Stimulated activated CD4-positive, alpha-beta T cell treated with anti-CD3 and anti-CD28 coated beads, Interleukin-1b, Interleukin-23, amount 100 ng/mL, for 24 hours (primary cell): ENCODE measurements around the gene HAUS8.
"Not testable (repeated sequence)": the region's sequence is repeated elsewhere in the genome, so short reads cannot be mapped to it uniquely, and the experiment has no call there.

ENCODE experiments used
- DNase-seq, 4 experiments: peaks; one replicate each; pipeline ENCODE4 v3.0.0-alpha.2; 2020; ENCODE audit warnings: low read depth in 4 of 4, low spot score in 1 of 4

The HAUS8 gene, protein sequence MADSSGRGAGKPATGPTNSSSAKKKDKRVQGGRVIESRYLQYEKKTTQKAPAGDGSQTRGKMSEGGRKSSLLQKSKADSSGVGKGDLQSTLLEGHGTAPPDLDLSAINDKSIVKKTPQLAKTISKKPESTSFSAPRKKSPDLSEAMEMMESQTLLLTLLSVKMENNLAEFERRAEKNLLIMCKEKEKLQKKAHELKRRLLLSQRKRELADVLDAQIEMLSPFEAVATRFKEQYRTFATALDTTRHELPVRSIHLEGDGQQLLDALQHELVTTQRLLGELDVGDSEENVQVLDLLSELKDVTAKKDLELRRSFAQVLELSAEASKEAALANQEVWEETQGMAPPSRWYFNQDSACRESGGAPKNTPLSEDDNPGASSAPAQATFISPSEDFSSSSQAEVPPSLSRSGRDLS

DNA sequence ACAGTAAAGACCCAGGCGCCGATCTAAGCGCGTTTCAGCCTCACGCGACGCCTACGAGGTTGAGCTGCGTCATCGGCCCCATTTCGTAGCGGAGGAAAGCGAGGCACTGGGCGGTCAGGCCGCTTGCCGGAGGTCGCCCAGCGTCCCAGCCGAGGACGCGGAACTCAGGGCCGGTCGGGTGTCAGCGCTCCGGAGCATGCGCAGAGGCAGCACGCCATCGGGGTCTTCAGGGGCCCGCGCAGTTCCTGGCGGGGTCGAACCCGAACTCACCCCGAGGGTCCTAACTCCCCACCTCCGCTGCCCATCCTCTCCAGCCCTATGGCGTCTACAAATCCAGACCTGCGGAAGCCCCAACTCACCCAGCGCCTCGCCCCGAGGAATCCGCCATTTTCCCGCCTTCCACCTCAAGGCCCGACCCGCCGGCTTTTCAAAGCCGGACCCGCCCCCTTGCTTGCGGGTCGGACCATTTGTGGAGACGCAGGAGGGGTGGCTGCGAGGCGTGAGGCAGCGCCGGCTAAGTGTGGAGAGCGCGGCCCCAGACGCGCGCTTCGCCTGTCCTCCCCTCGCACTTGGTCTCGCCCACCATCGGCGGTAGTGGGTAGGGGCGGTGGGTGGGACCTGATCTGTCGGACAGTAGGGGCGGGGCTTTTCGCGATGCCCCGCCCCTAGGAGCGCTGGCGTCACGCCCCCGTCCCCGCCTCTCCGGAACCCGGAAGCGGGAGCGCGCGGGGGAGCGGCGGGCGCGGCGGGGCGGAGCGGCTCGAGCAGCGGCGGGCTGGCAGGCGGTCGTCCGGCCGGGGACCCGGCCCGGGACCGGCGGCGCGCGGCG, at the start of gene HAUS8, which contains the start of gene MYO9B:
Gene HAUS8, minus strand, starts transcription at position 418 of the 829 bp plus-strand sequence. Its CDS starts 30 bp downstream, at position 388.
Gene MYO9B, plus strand, starts transcription at position 743 of the 829 bp plus-strand sequence. CDS start 25,941 bp downstream, outside the sequence.
- DNase-seq = peak; percentile 88 to 99 (median 96)

DNA sequence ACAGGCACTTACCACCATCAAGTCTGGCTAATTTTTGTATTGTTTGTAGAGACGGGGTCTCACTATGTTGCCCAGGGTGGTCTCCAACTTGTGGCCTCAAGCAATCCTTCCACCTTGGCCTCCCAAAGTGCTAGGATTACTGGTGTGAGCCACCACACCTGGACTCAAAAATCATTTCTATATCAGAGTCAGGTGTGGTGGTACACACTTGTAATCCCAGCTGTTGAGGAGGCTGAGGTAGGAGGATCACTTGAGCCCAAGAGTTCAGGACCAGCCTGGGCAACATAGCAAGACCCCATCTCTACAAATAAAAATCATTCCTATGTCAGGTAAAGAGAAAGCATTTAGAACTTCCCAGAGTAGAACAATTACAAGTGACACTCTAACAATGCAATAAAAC, 48.8 kb upstream of the HAUS8 start:
- no peak for DNase-seq

DNA sequence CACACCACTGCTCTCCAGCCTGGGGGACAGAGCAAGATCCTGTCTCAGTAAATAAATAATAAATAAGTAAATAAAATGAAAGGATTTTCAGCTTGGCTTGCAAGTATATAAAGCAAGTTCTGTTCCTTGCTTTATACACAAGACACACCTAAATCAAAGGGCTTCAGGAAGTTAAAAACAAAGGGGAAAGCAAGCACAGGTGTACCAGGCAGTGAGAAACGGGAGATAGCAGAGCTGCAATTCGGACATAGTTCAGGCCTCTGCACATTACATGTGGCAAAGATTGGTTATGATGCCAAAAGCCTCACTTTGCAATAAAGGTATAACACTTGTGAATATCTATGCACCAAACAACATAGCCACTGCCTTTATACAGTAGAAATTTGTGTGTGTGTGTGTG, 47.8 kb upstream of the HAUS8 start:
- no peak for DNase-seq

DNA sequence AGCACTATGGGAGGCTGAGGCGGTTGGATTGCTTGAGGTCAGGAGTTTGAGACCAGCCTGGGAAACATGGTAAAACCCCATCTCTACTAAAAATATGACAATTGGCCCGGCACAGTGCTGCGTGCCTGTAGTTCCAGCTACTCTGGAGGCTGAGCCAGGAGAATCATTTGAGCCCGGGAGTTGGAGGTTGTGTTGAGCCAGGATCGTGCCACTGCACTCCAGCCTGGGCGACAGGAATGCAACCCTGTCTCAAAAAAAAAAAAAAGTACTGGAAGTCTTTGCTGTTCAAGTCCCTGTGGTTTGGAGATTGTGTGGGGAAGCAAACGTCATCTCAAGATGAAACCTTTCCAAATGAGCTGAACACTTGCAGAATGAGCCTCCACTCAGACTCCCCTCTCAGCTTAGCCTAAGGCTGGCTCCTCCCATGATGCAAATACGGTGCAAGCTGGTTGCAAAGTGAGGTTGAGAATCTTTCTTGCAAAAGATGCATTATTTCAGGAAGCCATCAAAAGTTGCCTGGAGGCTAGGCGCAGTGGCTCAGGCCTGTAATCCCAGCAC, 46.6 kb upstream of the HAUS8 start:
- DNase-seq = no peak

DNA sequence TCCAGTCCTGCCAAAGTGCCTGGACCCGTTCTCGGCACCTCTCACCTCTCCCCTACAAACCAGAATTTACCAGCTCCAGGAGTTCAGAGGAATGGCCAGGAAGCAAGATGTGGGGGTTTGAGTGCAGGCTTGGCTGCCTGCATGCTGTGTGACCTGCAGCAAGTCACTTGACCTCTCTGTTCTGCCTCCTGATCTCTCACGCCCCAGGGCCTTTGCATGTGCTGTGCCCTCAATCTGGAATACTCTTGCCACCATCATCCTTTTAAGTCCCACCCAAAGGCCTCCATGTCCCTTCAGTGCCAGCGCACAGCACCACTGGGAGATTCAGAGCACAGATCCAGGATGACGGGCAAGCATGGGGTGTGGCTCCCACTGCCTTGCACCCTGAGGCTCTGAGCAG, 43.7 kb upstream of the HAUS8 start:
- no peak for DNase-seq

DNA sequence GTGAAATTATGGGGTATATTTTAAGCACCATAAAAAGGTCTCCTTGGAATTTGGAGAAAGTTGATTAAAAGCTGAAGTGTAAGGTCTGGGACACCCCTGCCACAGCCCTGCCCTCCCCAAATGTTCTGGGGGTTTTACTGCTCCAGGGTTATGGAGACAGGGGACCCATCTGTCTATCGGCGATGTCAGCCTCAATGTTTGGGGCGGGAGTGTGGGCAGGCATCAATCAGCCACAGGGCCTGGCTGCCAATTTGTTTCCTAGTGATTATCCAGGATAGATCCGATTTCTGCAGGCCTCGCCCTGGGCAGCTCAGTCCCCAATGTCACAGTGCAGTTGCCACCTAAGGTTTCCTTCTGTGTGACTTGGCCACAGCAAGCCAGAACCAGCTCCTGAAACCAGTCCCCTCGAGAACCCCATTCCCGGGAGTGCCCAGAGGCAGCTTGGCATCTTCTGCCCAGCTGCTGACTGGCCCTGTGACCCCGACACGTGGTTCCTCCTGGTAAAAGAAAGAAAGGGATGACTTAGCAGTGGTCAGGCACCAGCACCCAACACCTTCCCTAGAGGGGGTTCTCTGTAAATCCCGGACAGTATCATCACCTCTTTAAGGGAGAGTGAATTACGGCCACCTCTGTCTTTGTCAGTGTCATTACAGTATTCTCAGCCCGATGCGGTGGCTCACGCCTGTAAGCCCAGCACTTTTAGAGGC, 41.9 kb upstream of the HAUS8 start:
- DNase-seq = no peak

DNA sequence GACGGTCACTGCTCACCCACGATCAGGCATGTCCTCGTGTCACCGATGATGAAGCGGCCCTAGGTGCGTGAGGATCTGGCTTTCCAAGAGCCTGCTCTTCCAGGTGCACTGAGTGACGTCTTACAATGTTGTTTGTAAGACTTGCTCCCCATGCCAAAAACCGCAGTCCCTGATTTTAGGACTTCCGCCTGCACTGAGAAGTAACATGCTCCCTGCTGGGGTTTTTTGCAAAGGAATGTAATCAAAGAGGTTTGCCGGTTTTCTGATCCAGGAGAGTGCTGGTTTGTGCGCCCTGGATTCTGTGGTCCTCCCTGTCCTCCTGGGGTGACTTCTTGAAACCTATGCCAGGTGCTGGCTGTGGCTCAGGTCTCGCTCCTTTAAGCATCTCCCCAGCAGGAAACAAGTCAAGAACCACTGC, 39.2 kb upstream of the HAUS8 start:
- DNase-seq = no peak

DNA sequence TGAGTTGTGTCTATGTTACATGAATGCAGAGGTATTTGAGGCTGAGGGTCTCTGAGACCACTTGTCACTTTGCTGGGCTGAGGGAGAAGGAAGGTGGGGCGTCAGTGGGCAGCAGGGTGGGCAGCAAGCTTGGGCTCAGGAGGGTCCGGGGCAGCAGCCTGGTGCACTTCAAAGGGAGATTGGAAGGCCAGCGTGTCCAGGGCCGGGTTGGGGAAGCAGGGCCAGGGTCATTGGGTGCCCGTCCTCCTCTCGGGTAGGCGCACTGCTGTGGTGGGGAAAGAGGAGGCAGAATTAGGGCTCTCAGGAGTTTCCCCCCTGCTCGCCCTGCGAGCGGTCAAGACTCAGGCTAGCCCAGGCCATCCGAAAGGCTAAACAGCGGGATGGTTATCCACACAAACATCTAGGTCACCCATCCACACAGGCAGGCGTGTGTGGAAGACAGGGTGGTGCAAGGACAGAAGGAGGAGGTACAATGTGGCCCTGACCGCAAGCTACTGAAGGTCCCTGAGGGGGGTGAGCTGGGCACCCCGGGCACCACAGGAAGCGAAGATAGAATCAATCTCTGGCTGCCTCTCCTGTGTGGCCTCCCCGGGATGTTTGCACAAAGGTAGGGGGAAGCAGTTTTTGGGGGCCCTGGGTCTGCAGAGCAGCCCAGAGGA, 38.0 kb upstream of the HAUS8 start:
- no peak for DNase-seq

DNA sequence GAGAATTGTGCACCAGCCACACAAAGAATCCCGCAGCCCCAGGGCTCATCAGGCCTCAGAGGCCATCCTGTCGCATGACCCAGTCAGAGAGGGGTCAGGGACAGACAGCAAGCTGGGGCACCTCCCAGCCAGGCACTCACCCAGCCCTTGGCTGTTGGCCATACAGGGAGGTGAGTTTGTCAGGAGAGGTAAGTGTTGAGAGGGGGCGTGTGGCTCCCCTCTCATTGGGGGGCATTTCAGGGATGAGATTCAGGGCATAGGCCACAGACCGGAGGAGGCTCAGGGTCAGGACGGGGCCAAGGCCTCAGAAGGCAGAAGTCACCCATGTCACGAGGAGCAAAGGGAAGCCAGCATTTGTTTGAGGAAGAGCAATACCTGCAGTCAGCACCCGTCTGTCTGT, 37.4 kb upstream of the HAUS8 start:
- no peak for DNase-seq

DNA sequence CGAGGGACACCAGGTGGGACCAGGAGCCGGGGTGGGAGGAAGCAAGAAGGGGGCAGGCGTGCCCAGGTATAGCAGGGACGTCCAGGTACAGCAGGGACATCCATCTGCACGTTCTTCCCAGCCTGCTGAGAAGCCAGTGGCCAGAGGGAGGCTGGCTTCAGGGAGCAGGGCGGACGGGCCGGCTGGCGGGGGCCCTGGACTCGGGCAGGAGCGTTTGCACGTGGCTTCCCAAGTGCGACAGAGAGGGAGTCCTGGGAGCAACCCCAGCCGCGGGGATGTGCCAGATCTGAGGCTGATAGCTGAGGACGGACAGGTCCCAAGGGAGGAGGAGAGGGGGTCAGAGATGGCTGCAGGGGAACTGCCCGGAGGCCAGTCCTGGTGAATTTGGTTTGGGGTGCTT, 37.0 kb upstream of the HAUS8 start:
- no peak for DNase-seq

DNA sequence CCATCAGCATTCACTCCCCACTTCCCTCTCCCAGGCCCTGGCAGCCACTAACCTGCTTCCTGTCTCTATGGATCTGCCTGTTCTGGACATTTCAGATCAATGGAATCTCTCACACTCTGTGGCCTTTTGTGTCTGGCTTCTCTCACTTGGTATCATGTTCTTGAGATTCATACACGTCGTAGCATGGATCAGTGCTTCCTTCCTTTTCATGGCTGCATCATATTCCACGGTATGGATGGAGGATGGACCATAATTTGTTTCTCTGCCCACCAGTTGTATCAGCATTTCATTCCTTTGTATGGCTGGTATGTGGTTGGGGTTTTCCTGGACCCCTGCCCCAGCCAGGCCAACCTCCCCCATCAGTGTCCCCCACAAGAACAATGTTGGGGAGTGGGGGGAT, 36.5 kb upstream of the HAUS8 start:
- no peak for DNase-seq

DNA sequence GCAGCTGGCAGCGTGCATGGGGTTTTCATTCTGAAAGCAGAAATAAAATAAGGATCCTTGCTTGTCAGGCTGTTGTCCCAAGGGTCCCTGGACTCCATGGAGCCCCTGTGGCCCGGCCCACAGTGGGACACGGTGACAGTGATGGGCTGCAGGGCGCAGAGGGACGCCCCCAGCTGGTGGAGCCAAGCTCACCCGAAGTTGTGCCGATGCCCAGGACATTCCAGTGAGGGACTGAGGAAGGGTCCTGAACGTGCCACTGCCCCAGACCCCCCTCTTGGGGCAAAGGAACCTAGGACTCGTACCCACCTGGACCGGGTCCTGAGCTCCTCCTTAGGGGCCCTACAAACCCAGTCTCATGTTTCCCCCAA, 35.3 kb upstream of the HAUS8 start:
- DNase-seq = no peak

DNA sequence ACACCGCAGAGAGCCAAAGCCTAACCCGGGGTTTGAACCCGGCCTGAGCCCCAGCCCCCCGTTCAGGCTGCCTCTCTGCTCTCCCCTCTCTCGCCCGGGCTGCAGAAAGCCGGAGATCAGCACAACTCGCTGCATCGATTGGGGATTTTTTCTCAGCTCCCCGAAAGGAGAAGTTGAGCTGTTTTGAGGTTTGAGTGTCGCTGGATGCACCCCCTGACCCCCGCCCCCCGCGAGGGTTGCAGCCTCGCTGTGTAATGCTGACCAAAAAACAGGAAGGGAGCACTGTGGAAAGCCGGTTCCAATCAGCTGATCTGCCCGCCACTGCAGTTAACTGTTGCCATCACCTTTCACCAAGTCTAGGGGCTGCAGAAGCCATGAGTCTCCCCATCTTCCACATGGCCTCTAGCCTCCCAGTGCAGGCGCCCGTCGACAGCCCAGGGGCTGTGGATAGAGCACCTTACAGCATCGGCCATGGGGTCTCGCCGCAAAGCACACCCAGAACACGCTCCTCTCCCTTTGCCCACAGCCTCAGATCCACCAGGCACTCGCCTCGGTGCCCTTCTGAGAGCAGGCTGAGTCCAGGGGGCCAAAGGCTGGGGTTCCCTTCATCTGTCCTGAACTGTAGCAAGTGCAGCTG, 34.8 kb upstream of the HAUS8 start:
- DNase-seq = no peak

DNA sequence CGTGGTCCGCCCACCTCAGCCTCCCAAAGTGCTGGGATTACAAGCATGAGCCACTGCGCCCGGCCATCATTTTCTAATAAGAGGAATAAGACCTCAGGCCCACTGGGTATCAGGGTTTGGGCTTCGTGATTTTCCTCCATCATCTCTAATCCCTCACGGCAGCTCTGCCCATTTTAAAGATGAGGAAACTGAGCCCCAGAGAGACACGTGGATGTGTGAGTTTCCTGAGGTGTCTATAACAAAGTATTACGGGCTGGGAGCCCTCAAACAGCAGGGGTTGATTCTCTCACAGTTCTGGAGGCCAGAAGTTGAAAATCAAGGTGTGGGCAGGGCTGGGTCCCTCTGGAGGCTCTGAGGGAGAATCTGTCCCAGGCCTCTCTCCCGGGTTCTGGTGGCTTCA, 34.0 kb upstream of the HAUS8 start:
- DNase-seq = no peak

DNA sequence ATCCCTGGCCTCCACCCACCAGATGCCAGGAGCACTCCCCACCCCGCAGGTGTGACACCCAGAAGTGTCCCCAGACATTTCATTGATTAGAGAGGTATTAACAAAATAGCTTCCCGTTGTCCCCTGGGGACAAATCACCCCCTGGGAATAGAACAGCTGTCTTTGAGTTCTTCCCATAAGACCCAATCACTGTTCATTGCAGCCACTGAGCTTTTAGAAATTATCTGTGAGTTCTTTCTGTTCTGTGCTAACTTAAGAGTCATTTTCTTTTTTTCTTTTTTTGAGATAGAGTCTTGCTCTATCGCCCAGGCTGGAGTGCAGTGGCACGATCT, 33.2 kb upstream of the HAUS8 start:
- no peak for DNase-seq

DNA sequence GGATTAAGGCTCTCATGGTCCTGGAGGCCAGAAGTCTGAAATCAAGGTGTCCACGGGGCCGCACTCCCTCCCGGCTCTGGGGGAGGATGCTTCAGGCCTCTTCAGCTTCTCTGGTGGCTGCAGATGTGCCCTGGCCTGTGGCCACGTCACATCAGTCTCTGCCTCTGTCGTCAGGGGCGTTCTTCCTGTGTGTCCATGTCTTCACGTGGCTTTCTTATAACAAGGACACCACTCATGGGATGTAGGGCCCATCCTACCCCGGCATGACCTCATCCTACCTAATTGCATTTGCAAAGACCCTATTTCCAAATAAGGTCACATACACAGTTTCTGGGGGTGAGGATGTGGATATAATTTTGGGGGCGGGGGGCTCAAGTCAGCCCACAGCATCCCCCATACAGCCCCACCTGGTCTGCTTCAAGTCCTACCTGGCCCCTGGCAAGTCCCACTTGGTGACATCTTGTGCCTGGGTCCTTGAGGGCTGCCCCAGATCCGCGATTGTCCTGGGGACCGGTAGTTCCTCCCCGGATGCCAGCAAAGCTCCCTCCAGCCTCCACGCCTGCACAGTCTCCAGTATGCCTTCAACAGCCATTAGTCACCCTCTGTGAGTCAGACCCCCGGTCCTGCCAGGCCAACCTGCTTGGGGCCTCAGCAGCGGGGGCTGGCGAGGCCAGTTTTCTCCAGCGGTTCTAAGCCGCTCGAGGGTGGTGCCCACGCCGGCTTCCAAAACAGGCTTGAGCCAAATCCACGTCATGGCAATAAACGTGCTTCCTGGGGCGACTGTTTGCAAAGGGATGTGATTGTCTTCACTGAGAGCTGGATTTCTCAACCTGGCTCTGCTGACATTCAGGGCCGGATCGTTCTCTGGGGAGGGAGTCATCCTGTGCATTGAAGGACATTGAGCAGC, 32.5 kb upstream of the HAUS8 start:
- DNase-seq = no peak

DNA sequence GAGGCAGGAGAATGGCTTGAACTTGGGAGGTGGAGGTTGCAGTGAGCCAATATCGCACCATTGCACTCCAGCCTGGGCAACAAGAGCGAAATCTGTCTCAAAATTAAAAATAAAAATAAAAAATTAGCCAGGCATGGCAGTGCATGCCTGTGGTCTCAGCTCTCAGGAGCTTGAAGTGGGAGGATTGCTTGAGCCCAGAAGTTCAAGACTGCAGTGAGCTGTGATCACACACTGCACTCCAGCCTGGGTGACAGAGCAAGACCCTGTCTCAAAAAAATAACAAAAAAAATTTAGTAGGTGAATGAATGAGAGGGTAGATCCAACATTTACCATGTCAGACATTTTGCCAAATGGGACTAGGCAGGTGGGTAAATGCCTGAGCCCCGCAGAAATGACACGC, 31.7 kb upstream of the HAUS8 start:
- not testable (repeated sequence) for DNase-seq

DNA sequence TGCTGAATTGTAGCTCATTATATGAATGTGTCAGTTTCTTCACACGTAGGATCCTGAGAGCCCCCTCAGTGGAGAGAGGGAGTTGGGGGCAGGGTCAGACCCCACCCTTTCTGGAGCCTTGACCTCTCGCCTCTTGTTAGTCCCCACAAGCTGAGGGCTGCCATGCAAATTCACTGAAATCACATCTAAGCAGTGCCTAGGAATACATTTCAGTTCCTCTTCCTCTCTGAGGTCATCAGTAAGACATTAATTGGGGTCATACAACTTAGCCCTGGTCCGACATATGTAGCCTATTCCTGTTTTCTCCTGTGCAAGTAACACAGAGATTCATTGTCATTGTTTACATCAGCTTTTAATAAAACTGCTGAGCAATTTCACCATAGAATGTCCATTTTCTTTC, 30.3 kb upstream of the HAUS8 start:
- DNase-seq = no peak

DNA sequence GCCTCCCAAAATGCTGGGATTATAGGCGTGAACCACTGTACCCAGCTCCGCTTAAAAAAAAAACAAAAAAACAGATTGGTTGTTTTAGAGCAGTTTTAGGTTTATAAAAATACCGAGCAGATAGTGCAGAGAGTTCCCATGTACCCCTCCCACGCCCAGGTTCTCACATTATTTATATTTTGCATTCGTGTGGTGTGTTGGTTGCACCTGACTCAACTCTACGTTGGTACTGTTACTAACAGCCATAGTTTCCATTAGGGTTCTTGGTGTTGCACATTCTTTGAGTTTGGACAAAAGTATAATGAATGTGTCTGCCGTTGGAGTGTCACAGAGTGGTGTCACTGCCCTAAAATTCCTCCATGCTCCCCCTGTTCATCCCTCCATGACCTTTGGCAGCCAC, 29.4 kb upstream of the HAUS8 start:
- no peak for DNase-seq
